ENCODE data around the gene APBA1.

GRCh38 chr9:69465473-69465872 lies 206.7 kb downstream of the APBA1 start:
- no peak for TF ChIP-seq CTCF (IDR thresholded peaks at IDR 0.05; ENCODE audit: low read depth, low read length, poor library complexity, severe bottlenecking)
- TF ChIP-seq EZH2phosphoT487 (IDR thresholded peaks at IDR 0.05; ENCODE audit: borderline replicate concordance, low read length), result no peak
